ENCODE data around the gene PROK2. TPM values are rescaled to one million over a fixed set of nuclear protein-coding genes. Genes with fewer than 3 reads are reported as not detected.

The PROK2 gene
- total RNA-seq, 1 donor from 2014 or later: not detected

DNA sequence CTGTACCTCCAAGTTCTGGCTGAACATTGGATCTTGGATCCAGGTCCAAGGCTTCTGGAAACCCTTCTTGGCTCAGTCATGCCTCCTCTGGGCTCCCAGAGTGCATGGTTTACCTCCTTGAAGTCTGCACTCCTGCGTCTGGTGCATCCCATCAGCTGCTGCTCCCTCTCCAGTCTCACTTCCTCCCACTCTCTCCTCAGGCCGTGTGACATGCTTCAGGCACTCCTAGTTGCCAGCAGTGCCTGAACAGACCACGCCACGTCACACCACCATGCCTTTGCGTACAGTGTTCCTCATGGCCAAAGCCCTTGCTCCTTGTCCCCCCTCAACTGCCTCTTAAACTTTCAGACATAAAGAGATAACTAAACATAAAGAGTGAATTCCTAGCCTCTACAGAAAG is 25.5 kb downstream of the PROK2 start:
- Mint-ChIP-seq H3K27ac (no peak overlapping the region), H3K9me3 (ENCODE audit: low read depth) (no peaks in the 10 kb centered on the region), H3K4me1 (ENCODE audit: low read depth) (no peaks in the 10 kb centered on the region), H3K4me3 (ENCODE audit: low read depth) (no peak overlapping the region), H3K27me3 (peaks cover 79% of the 10 kb centered on the region), H3K36me3 (ENCODE audit: insufficient read depth) (no peaks in the 10 kb centered on the region)
- no peak for DNase-seq (ENCODE audit: low spot score, unreplicated experiment)
- TF ChIP-seq, protein P1, sequence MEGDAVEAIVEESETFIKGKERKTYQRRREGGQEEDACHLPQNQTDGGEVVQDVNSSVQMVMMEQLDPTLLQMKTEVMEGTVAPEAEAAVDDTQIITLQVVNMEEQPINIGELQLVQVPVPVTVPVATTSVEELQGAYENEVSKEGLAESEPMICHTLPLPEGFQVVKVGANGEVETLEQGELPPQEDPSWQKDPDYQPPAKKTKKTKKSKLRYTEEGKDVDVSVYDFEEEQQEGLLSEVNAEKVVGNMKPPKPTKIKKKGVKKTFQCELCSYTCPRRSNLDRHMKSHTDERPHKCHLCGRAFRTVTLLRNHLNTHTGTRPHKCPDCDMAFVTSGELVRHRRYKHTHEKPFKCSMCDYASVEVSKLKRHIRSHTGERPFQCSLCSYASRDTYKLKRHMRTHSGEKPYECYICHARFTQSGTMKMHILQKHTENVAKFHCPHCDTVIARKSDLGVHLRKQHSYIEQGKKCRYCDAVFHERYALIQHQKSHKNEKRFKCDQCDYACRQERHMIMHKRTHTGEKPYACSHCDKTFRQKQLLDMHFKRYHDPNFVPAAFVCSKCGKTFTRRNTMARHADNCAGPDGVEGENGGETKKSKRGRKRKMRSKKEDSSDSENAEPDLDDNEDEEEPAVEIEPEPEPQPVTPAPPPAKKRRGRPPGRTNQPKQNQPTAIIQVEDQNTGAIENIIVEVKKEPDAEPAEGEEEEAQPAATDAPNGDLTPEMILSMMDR (IDR thresholded peaks at IDR 0.05; ENCODE audit: unreplicated experiment): no peak

GRCh38 chr3:71758091-71758490 is 26.9 kb downstream of the PROK2 start:
- H3K9me3 Mint-ChIP-seq (ENCODE audit: low read depth): no peaks in the 10 kb centered on the region
- no peak for DNase-seq (ENCODE audit: low spot score, unreplicated experiment)
- TF ChIP-seq, protein P1 (IDR thresholded peaks at IDR 0.05; ENCODE audit: unreplicated experiment): no peak
- no peak overlapping the region for H3K27ac Mint-ChIP-seq
- H3K27me3 Mint-ChIP-seq: peaks cover 72% of the 10 kb centered on the region
- H3K36me3 Mint-ChIP-seq (ENCODE audit: insufficient read depth): no peaks in the 10 kb centered on the region
- H3K4me3 Mint-ChIP-seq (ENCODE audit: low read depth): no peak overlapping the region
- no peaks in the 10 kb centered on the region for H3K4me1 Mint-ChIP-seq (ENCODE audit: low read depth)

GRCh38 chr3:71754610-71755253 is 30.2 kb downstream of the PROK2 start:
- no peak overlapping the region for H3K27ac Mint-ChIP-seq
- no peaks in the 10 kb centered on the region for H3K36me3 Mint-ChIP-seq (ENCODE audit: insufficient read depth)
- H3K4me3 Mint-ChIP-seq (ENCODE audit: low read depth): peak overlapping the region; percentile 68
- H3K4me1 Mint-ChIP-seq (ENCODE audit: low read depth): no peaks in the 10 kb centered on the region
- no peak for DNase-seq (ENCODE audit: low spot score, unreplicated experiment)
- peaks cover 76% of the 10 kb centered on the region for H3K27me3 Mint-ChIP-seq
- no peaks in the 10 kb centered on the region for H3K9me3 Mint-ChIP-seq (ENCODE audit: low read depth)
- TF ChIP-seq, protein P1 (IDR thresholded peaks at IDR 0.05; ENCODE audit: unreplicated experiment): no peak

- Mint-ChIP-seq H3K4me1 (ENCODE audit: low read depth) (no peaks in the 10 kb centered on the region), H3K9me3 (ENCODE audit: low read depth) (no peaks in the 10 kb centered on the region), H3K27me3 (peaks cover 76% of the 10 kb centered on the region), H3K27ac (no peak within 1 kb of the TSS), H3K4me3 (ENCODE audit: low read depth) (peak within 1 kb of the TSS; percentile 74), H3K36me3 (ENCODE audit: insufficient read depth) (no peaks in the 10 kb centered on the region)
- TF ChIP-seq, protein P1 (IDR thresholded peaks at IDR 0.05; ENCODE audit: unreplicated experiment): no peak
- DNase-seq (ENCODE audit: low spot score, unreplicated experiment): peak; percentile 20
These were observed 31.0 kb downstream of the PROK2 start, which contains the start of gene GPR27 for GRCh38 chr3:71753701-71754609. TSS of gene GPR27 (plus strand) at chr3:71753855. CDS start at chr3:71754050, 195 bp downstream.
